Erythroblast (primary cell): ENCODE data around the gene SHISA2.

Source experiments
- GATA1 ChIP-seq: IDR thresholded peaks from 2 replicates; pipeline ENCODE4 v1.6.1; 2011; ENCODE audit warnings: low read depth, mild to moderate bottlenecking, control low read depth, low read length, moderate library complexity
- POLR2A ChIP-seq: IDR thresholded peaks from 2 replicates; pipeline ENCODE4 v1.6.1; 2011; ENCODE audit warnings: mild to moderate bottlenecking, low read length

- TF ChIP-seq POLR2A (no peak), GATA1 (no peak)
Measured at GRCh38 chr13:26067601-26068000, 15.8 kb upstream of the SHISA2 start.
